NCI-H2029 (cell line): ENCODE data around the gene EGFL8.

ENCODE experiments used
- DNase-seq: peaks from one replicate; lab custom pipeline; 2025; lab: John Stamatoyannopoulos, UW

Gene EGFL8

GRCh38 chr6:32168350-32168749 lies 4.0 kb downstream of the EGFL8 start:
- no peak for DNase-seq

GRCh38 chr6:32168807-32169591 lies 4.6 kb downstream of the EGFL8 start:
- DNase-seq = no peak

- no peak for DNase-seq
These were observed 5.9 kb downstream of the EGFL8 start for GRCh38 chr6:32170294-32170693.

- DNase-seq = no peak
These were observed 6.8 kb downstream of the EGFL8 start for GRCh38 chr6:32171234-32171633.

- DNase-seq = no peak
These were observed 8.8 kb downstream of the EGFL8 start for GRCh38 chr6:32173051-32173727.

- no peak for DNase-seq
These were observed 10.0 kb downstream of the EGFL8 start for GRCh38 chr6:32174416-32174815.

- DNase-seq = no peak
These were observed 10.9 kb downstream of the EGFL8 start for GRCh38 chr6:32175322-32175710.

- DNase-seq = peak; percentile 94
These were observed 11.5 kb downstream of the EGFL8 start, which contains the start of gene AGPAT1 for GRCh38 chr6:32175711-32176475. Gene AGPAT1, minus strand, starts transcription at chr6:32176084. Its CDS starts 4,588 bp downstream, at chr6:32171496.

GRCh38 chr6:32176476-32177182 lies 12.2 kb downstream of the EGFL8 start:
- DNase-seq = no peak

- DNase-seq = no peak
These were observed 12.9 kb downstream of the EGFL8 start for GRCh38 chr6:32177183-32177787.

- DNase-seq = peak; percentile 100
These were observed 13.6 kb downstream of the EGFL8 start, which contains the start of gene RNF5 for GRCh38 chr6:32177788-32178546. Gene RNF5, plus strand, starts transcription at chr6:32178405. Its CDS starts 107 bp downstream, at chr6:32178512.

GRCh38 chr6:32178547-32179440 lies 14.4 kb downstream of the EGFL8 start:
- no peak for DNase-seq

- no peak for DNase-seq
These were observed 15.5 kb downstream of the EGFL8 start for GRCh38 chr6:32179766-32180405.

- DNase-seq = no peak
These were observed 16.8 kb downstream of the EGFL8 start for GRCh38 chr6:32181148-32181702.

GRCh38 chr6:32181915-32182529 lies 17.6 kb downstream of the EGFL8 start:
- DNase-seq = no peak

- DNase-seq = no peak
These were observed 18.2 kb downstream of the EGFL8 start for GRCh38 chr6:32182555-32182981.

GRCh38 chr6:32183030-32183429 lies 18.6 kb downstream of the EGFL8 start:
- no peak for DNase-seq

- no peak for DNase-seq
These were observed 19.2 kb downstream of the EGFL8 start for GRCh38 chr6:32183483-32184083.
